ENCODE results near the gene MINDY2. TPM values are rescaled to one million over a fixed set of nuclear protein-coding genes. Genes with fewer than 3 reads are reported as not detected.

The MINDY2 gene
- total and polyA plus RNA-seq, 10 of the 15 experiments (the other 5 are each of a cell fraction or from before 2014, with no cell fraction given) = 0.73 to 9.4 (median 3.3) TPM

DNA sequence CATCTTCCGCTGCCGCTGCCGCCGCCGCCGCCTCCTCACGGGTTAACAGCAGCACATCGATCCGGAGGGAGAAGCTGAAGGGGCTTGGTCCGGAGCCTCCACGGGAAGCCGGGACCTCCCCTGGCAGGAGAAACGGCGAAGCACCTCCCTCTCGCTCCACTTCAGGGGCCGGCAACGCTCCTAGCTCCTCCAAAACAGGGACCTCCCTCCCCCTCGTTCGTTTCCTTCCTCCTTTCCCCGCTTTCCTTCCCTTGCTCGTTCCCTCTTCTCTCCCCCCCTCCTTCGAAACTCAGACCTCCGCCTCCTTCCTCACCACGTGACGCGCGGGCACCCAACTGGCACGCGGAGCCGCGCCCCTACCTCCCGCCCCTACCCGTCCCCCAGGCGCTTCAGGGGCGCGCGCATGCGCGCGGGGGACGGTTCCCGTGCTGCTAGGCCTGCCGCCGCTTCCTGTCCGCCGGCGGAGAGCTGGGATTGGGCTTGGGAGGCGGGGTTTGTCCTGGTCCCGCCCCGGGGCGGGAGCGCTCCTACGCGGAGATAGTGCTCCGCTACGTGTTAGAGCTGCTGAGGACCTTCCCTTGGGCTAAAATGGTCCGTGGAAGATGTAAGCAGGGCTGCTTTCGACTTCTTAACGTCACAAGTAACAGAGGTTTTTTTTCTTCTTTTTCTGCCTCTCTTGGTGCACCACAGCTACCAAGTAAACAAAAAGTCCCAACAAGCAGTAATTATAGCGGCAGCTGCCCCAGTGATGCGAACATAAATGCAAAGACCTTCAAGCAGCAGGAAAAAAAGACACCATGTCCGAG lies 21.4 kb upstream of the MINDY2 start, which contains the start of gene ADAM10:
Gene ADAM10 (minus strand): TSS at position 176 of the 806 bp plus-strand sequence. CDS start 173 bp downstream, at position 3.
- BruUV-seq (replicated peaks) = no TSS peak
- no peaks in the 10 kb centered on the region for H3K4me1 ChIP-seq (ENCODE audit: control insufficient read depth, insufficient read depth, low read length)
- peak within 1 kb of the TSS; percentile 87 for H3K9ac ChIP-seq (ENCODE audit: control insufficient read depth, insufficient read depth, low read length)
- no peaks in the 10 kb centered on the region for H3K36me3 ChIP-seq (ENCODE audit: control insufficient read depth in 2 of 2, insufficient read depth in 2 of 2, low read length in 1 of 2)
- H3K27me3 ChIP-seq (replicated peaks in 1 of 2; ENCODE audit: control insufficient read depth in 2 of 2, insufficient read depth in 2 of 2, low read length in 1 of 2) = no peaks in the 10 kb centered on the region
- peak; percentile 91 for ATAC-seq
- RAD21 ChIA-PET (ENCODE audit: unreplicated experiment) = interaction anchor here (0.6 to 2.0 kb wide), 12 partner anchors 10 to 498 kb away, joined by 3 to 38 read pairs (median 4); partner anchors contain the start of gene MINDY2
- H3K4me2 ChIP-seq (ENCODE audit: control insufficient read depth, insufficient read depth) = peak within 1 kb of the TSS; percentile 82
- CTCF ChIA-PET = interaction anchor here (0.6 to 2.0 kb wide), 8 partner anchors 11 to 522 kb away, joined by 3 to 28 read pairs (median 4); partner anchors contain the start of gene MINDY2
- peak; percentile 90 for DNase-seq (ENCODE audit: low read depth, low spot score)
- peak within 1 kb of the TSS; percentile 94 for H3K4me3 ChIP-seq
- SMC1A ChIA-PET (ENCODE audit: uncharacterized antibody, unreplicated experiment) = interaction anchor here (0.6 to 4.6 kb wide), 18 partner anchors 9 to 522 kb away, joined by 3 to 40 read pairs (median 3); partner anchors contain the start of gene MINDY2
- intact Hi-C loops (cut with micrococcal nuclease; ENCODE audit: unreplicated experiment) = loop anchor here (1.0 to 10.0 kb wide), 4 partner anchors 22 to 522 kb away; partner anchors contain the start of gene MINDY2
- H3K9me3 ChIP-seq (replicated peaks; ENCODE audit: control insufficient read depth, insufficient read depth, low read length) = no peaks in the 10 kb centered on the region
- H3K27ac ChIP-seq (ENCODE audit: control insufficient read depth, insufficient read depth) = peak within 1 kb of the TSS; percentile 91
- WGBS (ENCODE audit: insufficient coverage, insufficient replicate concordance, low lambda C conversion rate, missing lambda C conversion rate) = 2% methylated on average over 55 of the region's 62 CpGs
- H4K20me1 ChIP-seq (ENCODE audit: control insufficient read depth, insufficient read depth) = no peaks in the 10 kb centered on the region
- POLR2A ChIA-PET = interaction anchor here (0.7 to 2.1 kb wide), 13 partner anchors 11 to 85 kb away, joined by 3 to 21 read pairs (median 4); partner anchors contain the start of gene MINDY2
- in situ Hi-C loops (cut with MboI) = no loop called here
- FAIRE-seq = peak; percentile 70
- peaks cover 48% of the 10 kb centered on the region for H3K79me2 ChIP-seq (ENCODE audit: control insufficient read depth, insufficient read depth, low read length)
- peak within 1 kb of the TSS; percentile 96 for H2AFZ ChIP-seq (ENCODE audit: control insufficient read depth, low read depth, low read length)
- 0 out of 2 replicates have a peak, but pooled peaks have one; percentile 0 for TF ChIP-seq LARP7 (IDR thresholded peaks at IDR 0.05)
- TF ChIP-seq CBFB (IDR thresholded peaks at IDR 0.05; ENCODE audit: low read depth) = no peak; the same call in 1 of the 2 replicates
- TF ChIP-seq, protein P1, sequence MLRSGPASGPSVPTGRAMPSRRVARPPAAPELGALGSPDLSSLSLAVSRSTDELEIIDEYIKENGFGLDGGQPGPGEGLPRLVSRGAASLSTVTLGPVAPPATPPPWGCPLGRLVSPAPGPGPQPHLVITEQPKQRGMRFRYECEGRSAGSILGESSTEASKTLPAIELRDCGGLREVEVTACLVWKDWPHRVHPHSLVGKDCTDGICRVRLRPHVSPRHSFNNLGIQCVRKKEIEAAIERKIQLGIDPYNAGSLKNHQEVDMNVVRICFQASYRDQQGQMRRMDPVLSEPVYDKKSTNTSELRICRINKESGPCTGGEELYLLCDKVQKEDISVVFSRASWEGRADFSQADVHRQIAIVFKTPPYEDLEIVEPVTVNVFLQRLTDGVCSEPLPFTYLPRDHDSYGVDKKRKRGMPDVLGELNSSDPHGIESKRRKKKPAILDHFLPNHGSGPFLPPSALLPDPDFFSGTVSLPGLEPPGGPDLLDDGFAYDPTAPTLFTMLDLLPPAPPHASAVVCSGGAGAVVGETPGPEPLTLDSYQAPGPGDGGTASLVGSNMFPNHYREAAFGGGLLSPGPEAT (IDR thresholded peaks at IDR 0.05; ENCODE audit: low read depth) = peak; percentile 70
- TF ChIP-seq TCF3 (IDR thresholded peaks at IDR 0.05; ENCODE audit: borderline replicate concordance, insufficient read depth, low read depth, low read length) = 0 out of 2 replicates have a peak, but pooled peaks have one; percentile 34
- TF ChIP-seq HDGF (IDR thresholded peaks at IDR 0.05) = peak; percentile 97
- peak; percentile 93 for TF ChIP-seq IKZF1 (conservative IDR thresholded peaks at IDR 0.05)
- TF ChIP-seq CBX5 (IDR thresholded peaks at IDR 0.05; ENCODE audit: low read depth) = no peak
- TF ChIP-seq, protein P2, sequence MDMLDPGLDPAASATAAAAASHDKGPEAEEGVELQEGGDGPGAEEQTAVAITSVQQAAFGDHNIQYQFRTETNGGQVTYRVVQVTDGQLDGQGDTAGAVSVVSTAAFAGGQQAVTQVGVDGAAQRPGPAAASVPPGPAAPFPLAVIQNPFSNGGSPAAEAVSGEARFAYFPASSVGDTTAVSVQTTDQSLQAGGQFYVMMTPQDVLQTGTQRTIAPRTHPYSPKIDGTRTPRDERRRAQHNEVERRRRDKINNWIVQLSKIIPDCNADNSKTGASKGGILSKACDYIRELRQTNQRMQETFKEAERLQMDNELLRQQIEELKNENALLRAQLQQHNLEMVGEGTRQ (IDR thresholded peaks at IDR 0.05; ENCODE audit: borderline replicate concordance, low read depth, low read length) = peak; percentile 85
- TF ChIP-seq FOXM1 (IDR thresholded peaks at IDR 0.05; ENCODE audit: low read depth, low read length) = no peak
- no peak for TF ChIP-seq TCF7 (IDR thresholded peaks at IDR 0.05; ENCODE audit: borderline replicate concordance)
- TF ChIP-seq SUPT20H (IDR thresholded peaks at IDR 0.05; ENCODE audit: borderline replicate concordance, control insufficient read depth, low read depth, low read length) = no peak
- no peak for TF ChIP-seq PAX5 (IDR thresholded peaks at IDR 0.05; ENCODE audit: borderline replicate concordance, low read depth, low read length)
- TF ChIP-seq, protein P3, sequence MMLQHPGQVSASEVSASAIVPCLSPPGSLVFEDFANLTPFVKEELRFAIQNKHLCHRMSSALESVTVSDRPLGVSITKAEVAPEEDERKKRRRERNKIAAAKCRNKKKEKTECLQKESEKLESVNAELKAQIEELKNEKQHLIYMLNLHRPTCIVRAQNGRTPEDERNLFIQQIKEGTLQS (IDR thresholded peaks at IDR 0.05; ENCODE audit: borderline replicate concordance, extremely low read depth, low read depth, low read length) = peak; percentile 75; the same call in 1 of the 2 replicates
- TF ChIP-seq IKZF2 (IDR thresholded peaks at IDR 0.05) = peak; percentile 81 to 85
- TF ChIP-seq STAT1 (conservative IDR thresholded peaks at IDR 0.05) = 0 out of 2 replicates have a peak, but pooled peaks have one; percentile 31
- peak; percentile 30; the same call in 1 of the 2 replicates for TF ChIP-seq TAF1 (IDR thresholded peaks at IDR 0.05; ENCODE audit: borderline replicate concordance, low read depth, low read length)
- TF ChIP-seq SMARCA5 (IDR thresholded peaks at IDR 0.05) = 0 out of 2 replicates have a peak, but pooled peaks have one; percentile 2
- TF ChIP-seq ETV6 (conservative IDR thresholded peaks at IDR 0.05 in 1 of 2, IDR thresholded peaks at IDR 0.05 in 1 of 2; ENCODE audit: borderline replicate concordance in 1 of 2, low read depth in 1 of 2) = peak in 1 of 2 experiments; percentile 67; a peak in 1 of 4 replicates
- no peak for TF ChIP-seq ZNF24 (IDR thresholded peaks at IDR 0.05)
- no peak for TF ChIP-seq STAT3 (IDR thresholded peaks at IDR 0.05; ENCODE audit: low read depth, low read length)
- peak; percentile 96 for TF ChIP-seq RAD51 (IDR thresholded peaks at IDR 0.05)
- TF ChIP-seq NBN (IDR thresholded peaks at IDR 0.05) = peak; percentile 87

Data from GM12878 (cell line).